ENCODE results near the gene ARHGAP29.

The ARHGAP29 gene

DNA sequence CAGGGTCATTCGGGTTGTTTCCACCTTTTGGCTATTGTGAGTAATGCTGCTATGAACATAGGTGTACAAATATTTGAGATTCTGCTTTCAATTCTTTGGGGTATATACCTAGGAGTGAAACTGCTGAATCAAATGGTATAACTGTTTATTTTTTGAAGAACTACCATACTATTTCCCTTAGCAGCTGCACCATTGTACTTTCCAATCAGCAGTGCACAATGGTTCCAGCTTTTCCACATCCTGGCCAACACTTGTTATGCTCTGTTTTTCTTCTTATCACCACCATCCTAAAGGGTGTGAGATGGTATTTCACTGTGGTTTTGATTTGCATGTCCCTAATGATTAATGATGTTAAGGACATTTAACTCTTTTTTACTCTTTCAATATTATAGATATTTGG, 112.8 kb downstream of the ARHGAP29 start:
- Histone ChIP-seq H3K9ac (ENCODE audit: insufficient read length, low read depth) (no peak overlapping the region), H3K4me1 (ENCODE audit: insufficient read depth, insufficient read length) (peaks cover 2% of the 10 kb centered on the region), H3K9me3 (ENCODE audit: insufficient read depth, low read length) (no peaks in the 10 kb centered on the region), H3K36me3 (ENCODE audit: insufficient read depth, insufficient read length, low read length) (no peaks in the 10 kb centered on the region), H3K27me3 (ENCODE audit: insufficient read depth, insufficient read length) (no peaks in the 10 kb centered on the region), H3K4me3 (ENCODE audit: insufficient read length, low read depth) (no peak overlapping the region)
- DNase-seq (ENCODE audit: low read depth, low spot score) = no peak
- no peak for TF ChIP-seq SUZ12 (IDR thresholded peaks at IDR 0.05; ENCODE audit: extremely low read depth, insufficient read depth, insufficient read length)
- no peak for TF ChIP-seq YY1 (IDR thresholded peaks at IDR 0.05; ENCODE audit: insufficient read depth, insufficient read length)
- no peak for TF ChIP-seq ZNF274 (IDR thresholded peaks at IDR 0.05; ENCODE audit: low read depth, low read length)

DNA sequence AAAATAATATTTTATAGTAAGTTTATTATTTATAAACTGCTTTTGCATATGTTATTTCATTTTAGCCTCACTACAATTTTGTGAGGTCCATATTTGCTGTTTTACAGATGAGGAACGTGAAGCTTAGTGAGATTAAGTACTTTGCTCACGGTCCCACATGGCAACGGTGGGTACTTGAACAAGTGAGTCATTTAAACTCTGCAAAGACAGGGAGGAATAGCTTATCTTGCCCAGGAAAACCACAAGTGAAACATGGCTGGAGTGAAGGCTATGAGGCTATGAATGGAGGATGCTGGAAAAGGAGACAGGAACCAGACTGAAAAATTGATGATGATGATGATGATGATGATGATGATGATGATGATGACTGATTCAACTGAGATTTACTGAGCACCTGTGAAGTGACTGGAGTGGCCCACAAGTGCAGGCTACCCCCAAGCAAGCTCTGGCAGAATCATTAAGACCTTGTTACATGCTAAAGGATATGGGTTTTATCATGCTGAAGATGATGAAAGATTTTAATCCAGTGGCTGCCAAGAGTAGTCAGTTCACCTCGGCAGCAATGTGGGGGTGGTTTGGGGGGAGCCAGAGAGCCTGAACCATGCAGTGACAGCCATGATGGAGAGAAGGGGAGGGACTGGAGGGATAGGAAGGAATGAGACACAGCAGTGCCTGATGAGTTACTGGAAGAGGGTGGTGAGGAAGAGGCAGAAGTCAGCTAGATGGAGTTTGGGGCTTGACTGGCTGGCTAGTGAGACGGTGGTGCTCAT, 115.0 kb downstream of the ARHGAP29 start:
- TF ChIP-seq SUZ12 (IDR thresholded peaks at IDR 0.05; ENCODE audit: extremely low read depth, insufficient read depth, insufficient read length) (no peak), ZNF274 (IDR thresholded peaks at IDR 0.05; ENCODE audit: low read depth, low read length) (no peak), YY1 (IDR thresholded peaks at IDR 0.05; ENCODE audit: insufficient read depth, insufficient read length) (no peak)
- Histone ChIP-seq H3K27me3 (ENCODE audit: insufficient read depth, insufficient read length) (no peaks in the 10 kb centered on the region), H3K9me3 (ENCODE audit: insufficient read depth, low read length) (no peaks in the 10 kb centered on the region), H3K9ac (ENCODE audit: insufficient read length, low read depth) (no peak overlapping the region), H3K4me1 (ENCODE audit: insufficient read depth, insufficient read length) (peaks cover 6% of the 10 kb centered on the region), H3K4me3 (ENCODE audit: insufficient read length, low read depth) (no peak overlapping the region), H3K36me3 (ENCODE audit: insufficient read depth, insufficient read length, low read length) (no peaks in the 10 kb centered on the region)
- DNase-seq (ENCODE audit: low read depth, low spot score) = no peak

All from NT2/D1 (cell line).